Coronary artery (tissue), 2 donors: ENCODE data around the gene ZNF708.
"Not testable (repeated sequence)": the region's sequence is repeated elsewhere in the genome, so short reads cannot be mapped to it uniquely, and the experiment has no call there.

Experiments used
- DNase-seq: peaks from one replicate; pipeline ENCODE4 v3.0.0-alpha.2; 2017; ENCODE audit warnings: low spot score
- H3K27ac ChIP-seq, 2 donors: fragments of 200-600 bp; sonication (generic); one replicate each; pipeline ENCODE4 v1.5.1; 2016 to 2019
- H3K4me3 ChIP-seq: fragments of 200-600 bp; sonication (generic); 2 replicates; pipeline ENCODE4 v1.5.1; 2016; ENCODE audit warnings: mild to moderate bottlenecking, moderate library complexity
- TF ChIP-seq, protein P1 (sequence below): fragments of 200-600 bp; sonication (generic); IDR thresholded peaks from one replicate; pipeline ENCODE4 v1.5.1; 2019; ENCODE audit warnings: antibody characterized with exemption

Gene ZNF708

DNA sequence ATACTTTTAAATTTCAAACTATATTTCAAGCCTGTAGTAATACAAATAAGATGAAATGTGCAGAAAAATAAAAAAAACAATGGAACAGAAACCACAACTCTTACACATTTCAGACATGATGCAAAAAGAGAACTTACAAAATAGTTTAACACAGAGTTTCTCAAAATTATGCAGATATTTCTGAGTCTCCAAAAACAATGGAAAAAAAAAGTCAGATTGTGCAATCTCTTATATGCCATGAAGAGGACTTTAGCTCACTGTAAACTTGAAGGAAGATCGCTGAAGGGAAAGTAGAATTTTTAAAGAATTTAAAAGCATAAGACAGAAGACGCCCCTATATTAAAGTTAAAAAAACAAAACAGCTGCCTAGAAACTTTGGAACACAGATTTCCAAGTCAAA lies 20.4 kb downstream of the ZNF708 start:
- no peak overlapping the region for H3K4me3 ChIP-seq
- no peak overlapping the region for H3K27ac ChIP-seq
- no peak for DNase-seq
- TF ChIP-seq, protein P1, sequence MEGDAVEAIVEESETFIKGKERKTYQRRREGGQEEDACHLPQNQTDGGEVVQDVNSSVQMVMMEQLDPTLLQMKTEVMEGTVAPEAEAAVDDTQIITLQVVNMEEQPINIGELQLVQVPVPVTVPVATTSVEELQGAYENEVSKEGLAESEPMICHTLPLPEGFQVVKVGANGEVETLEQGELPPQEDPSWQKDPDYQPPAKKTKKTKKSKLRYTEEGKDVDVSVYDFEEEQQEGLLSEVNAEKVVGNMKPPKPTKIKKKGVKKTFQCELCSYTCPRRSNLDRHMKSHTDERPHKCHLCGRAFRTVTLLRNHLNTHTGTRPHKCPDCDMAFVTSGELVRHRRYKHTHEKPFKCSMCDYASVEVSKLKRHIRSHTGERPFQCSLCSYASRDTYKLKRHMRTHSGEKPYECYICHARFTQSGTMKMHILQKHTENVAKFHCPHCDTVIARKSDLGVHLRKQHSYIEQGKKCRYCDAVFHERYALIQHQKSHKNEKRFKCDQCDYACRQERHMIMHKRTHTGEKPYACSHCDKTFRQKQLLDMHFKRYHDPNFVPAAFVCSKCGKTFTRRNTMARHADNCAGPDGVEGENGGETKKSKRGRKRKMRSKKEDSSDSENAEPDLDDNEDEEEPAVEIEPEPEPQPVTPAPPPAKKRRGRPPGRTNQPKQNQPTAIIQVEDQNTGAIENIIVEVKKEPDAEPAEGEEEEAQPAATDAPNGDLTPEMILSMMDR, result no peak

DNA sequence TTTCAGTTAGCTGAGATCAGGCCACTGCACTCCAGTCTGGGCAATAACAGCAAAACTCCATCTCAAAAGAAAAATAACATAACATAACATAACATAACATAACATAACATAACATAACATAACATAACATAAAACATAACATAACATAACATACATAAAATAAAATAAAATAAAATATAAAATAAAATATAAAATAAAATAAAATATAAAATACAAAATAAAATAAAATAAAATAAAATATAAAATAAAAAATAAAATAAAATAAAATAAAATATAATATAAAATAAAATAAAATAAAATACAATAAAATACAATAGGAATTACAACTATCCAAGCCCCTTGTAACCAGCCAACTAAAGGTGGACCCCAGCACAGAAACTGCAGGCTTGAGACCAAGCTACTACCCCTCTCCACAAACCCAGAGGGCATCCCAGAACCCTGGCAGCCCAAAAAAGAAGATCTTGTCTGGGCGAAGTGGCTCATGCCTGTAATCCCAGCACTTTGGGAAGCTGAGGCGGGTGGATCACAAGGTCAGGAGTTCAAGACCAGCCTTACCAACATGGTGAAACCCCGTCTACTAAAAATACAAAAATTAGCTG lies 22.2 kb downstream of the ZNF708 start:
- not testable (repeated sequence) for DNase-seq, H3K4me3 ChIP-seq, H3K27ac ChIP-seq

DNA sequence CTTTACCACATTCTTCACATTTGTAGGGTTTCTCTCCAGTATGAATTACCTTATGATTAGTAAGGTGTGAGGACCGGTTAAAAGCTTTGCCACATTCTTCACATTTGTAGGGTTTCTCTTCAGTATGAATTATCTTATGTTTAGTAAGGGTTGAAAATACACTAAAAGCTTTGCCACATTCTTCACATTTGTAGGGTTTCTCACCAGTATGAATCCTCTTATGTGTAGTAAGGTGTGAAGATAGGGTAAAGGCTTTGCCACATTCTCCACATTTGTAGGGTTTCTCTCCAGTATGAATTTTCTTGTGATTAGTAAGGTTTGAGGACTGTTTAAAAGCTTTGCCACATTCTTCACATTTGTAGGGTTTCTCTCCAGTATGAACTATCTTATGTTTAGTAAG lies 35.4 kb downstream of the ZNF708 start:
- H3K4me3 ChIP-seq, result peak overlapping the region; percentile 20
- DNase-seq, H3K27ac ChIP-seq: not testable (repeated sequence)

DNA sequence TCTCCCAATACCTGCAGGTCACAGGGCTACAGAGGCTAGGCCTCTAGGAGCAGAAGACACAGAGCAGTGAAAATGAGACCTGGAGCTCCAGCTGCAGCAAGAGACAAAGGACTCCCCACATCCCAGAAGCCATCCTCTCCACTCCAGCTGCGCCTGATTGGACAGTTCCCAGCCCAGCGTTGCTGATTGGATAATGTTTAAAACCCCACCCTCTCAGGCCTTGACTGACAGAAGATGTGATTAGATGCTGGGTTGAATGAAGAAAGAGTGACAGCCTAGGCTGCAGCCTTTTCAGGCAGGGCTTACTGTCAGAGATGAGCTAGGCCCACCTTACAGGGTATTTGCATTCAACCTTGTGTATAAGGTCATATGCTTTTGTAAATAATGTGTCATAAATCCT lies 59.4 kb downstream of the ZNF708 start:
- Histone ChIP-seq H3K27ac (no peak overlapping the region), H3K4me3 (no peak overlapping the region)
- TF ChIP-seq, protein P1, result no peak
- DNase-seq, result no peak

DNA sequence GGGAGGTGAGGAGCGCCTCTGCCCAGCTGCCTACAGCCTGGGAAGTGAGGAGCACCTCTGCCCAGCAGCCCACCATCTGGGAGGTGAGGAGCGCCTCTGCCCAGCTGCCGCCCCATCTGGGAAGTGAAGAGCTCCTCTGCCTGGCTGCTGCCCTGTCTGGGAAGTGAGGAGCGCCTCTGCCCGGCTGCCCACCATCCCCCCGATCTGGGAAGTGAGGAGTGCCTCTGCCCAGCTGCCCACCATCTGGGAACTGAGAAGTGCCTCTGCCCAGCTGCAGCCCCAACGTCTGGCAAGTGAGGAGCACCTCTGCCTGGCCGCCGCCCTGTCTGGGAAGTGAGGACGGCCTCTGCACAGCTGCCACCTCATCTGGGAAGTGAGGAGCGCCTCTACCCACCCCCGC lies 64.3 kb downstream of the ZNF708 start:
- no peak for DNase-seq
- TF ChIP-seq, protein P1, result no peak
- Histone ChIP-seq H3K4me3 (no peak overlapping the region), H3K27ac (no peak overlapping the region)

DNA sequence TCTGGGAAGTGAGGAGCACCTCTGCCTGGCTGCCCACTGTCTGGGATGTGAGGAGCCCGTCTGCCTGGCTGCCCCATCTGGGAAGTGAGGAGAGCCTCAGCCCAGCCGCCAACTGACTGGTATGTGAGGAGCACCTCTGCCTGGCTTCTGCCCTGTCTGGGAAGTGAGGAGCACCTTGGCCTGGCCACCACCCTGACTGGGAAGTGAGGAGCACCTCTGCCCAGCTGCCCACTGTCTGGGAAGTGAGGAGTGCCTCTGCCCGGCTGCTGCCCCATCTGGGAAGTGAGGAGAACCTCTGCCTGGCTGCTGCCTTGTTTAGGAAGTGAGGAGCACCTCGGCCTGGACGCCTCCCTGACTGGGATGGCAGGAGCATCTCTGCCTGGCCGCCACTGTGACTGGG lies 64.8 kb downstream of the ZNF708 start:
- TF ChIP-seq, protein P1, result no peak
- no peak overlapping the region for H3K27ac ChIP-seq

DNA sequence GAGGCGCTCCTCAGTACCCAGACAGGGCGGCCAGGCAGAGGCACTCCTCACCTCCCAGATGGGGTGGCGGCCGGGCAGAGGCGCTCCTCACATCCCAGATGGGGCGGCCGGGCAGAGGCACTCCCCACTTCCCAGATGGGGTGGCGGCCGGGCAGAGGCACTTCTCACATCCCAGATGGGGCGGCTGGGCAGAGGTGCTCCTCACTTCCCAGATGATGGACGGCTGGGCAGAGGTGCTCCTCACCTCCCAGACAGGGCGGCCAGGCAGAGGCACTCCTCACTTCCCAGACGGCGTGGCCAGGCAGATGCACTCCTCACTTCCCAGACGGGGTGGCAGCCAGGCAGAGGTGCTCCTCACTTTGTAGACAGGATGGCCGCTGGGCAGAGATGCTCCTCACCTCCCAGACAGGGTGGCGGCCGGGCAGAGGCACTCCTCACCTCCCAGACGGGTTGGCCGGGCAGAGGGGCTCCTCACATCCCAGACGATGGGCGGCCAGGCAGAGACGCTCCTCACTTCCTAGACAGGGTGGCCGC lies 68.3 kb downstream of the ZNF708 start:
- H3K27ac ChIP-seq, H3K4me3 ChIP-seq, DNase-seq: not testable (repeated sequence)

More for the DNA sequence above, 64.8 kb downstream of the ZNF708 start:
- no peak overlapping the region for H3K4me3 ChIP-seq
- no peak for DNase-seq

DNA sequence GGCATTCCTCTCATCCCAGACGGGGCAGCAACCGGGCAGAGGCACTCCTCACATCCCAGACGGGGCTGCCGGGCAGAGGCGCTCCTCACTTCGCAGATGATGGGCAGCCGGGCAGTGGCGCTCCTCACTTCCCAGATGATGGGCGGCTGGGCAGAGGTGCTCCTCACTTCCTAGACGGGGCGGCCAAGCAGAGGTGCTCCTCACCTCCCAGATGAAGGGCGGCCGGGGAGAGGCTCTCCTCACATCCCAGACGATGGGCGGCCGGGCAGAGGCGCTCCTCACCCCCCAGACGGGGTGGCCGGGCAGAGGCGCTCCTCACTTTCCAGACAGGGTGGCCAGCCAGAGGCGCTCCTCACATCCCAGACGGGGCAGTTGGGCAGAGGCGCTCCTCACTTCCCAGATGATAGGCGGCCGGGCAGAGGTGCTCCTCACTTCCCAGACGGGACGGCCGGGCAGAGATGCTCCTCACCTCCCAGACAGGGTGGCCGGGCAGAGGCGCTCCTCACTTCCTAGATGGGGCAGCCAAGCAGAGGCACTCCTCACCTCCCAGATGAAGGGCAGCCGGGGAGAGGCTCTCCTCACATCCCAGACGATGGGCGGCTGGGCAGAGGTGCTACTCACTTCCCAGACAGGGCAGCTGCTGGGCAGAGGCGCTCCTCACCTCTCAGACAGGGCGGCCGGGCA lies 68.9 kb downstream of the ZNF708 start:
- Histone ChIP-seq H3K27ac (no peak overlapping the region), H3K4me3 (no peak overlapping the region)
- DNase-seq, result no peak
- TF ChIP-seq, protein P1, result no peak

DNA sequence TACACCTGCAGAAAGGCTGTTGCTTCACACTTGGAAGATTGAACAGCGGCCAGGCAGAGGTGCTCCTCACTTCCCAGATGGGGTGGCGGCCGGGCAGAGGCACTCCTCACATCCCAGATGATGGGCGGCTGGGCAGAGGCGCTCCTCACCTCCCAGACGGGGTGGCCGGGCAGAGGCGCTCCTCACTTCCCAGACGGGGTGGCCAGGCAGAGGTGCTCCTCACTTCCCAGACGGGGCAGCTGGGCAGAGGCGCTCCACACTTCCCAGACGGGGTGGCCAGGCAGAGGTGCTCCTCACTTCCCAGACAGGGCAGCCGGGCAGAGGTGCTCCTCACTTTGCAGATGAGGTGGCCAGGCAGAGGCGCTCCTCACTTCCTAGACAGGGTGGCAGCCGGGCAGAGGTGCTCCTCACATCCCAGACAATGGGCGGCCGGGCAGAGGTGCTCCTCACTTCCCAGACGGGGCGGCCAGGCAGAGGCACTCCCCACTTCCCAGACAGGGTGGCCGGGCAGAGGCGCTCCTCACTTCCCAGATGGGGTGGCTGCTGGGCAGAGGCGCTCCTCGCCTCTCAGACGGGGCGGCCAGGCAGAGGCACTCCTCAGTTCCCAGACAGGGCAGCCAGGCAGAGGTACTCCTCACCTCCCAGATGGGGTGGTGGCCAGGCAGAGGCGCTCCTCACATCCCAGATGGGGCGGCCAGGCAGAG lies 69.6 kb downstream of the ZNF708 start:
- H3K4me3 ChIP-seq, H3K27ac ChIP-seq, DNase-seq: not testable (repeated sequence)
